Neural crest cell (in vitro differentiated cells): ENCODE measurements around the gene PFAS. TPM values are rescaled to one million over a fixed set of nuclear protein-coding genes. Genes with fewer than 3 reads are reported as not detected.

Experiments used
- DNase-seq: peaks from one replicate; pipeline ENCODE4 v3.0.0; 2021; ENCODE audit warnings: low read depth, mixed read lengths, low spot score
- H3K27ac Mint-ChIP-seq: one replicate; pipeline ENCODE4 v1.8.0; 2021; ENCODE audit warnings: mild to moderate bottlenecking, mixed read lengths; ENCODE audit not compliant: unreplicated experiment
- H3K27me3 Mint-ChIP-seq: 2 replicates; pipeline ENCODE4 v1.8.0; 2021; ENCODE audit warnings: low read depth, mild to moderate bottlenecking, mixed read lengths
- H3K36me3 Mint-ChIP-seq: 2 replicates; pipeline ENCODE4 v1.8.0; 2021; ENCODE audit warnings: low read depth, mild to moderate bottlenecking, mixed read lengths
- H3K4me1 Mint-ChIP-seq: 2 replicates; pipeline ENCODE4 v1.8.0; 2021; ENCODE audit warnings: mixed read lengths
- H3K4me3 Mint-ChIP-seq: one replicate; pipeline ENCODE4 v1.8.0; 2021; ENCODE audit warnings: mild to moderate bottlenecking, mixed read lengths
- H3K9me3 Mint-ChIP-seq: 2 replicates; pipeline ENCODE4 v1.8.0; 2021; ENCODE audit warnings: mixed read lengths
- total RNA-seq: library from RNA; stranded (reverse); gene quantifications from 2 replicates; pipeline ENCODE4 v1.2.1, GENCODE V29; 2021
- TF ChIP-seq, protein P1 (sequence below): fragments of 200-600 bp; sonication (generic); conservative IDR thresholded peaks from 2 replicates; pipeline ENCODE4 v1.5.0; 2021; ENCODE audit warnings: antibody characterized with exemption, mild to moderate bottlenecking

PFAS gene
- total RNA-seq, 1 donor from 2014 or later = 201 TPM

DNA sequence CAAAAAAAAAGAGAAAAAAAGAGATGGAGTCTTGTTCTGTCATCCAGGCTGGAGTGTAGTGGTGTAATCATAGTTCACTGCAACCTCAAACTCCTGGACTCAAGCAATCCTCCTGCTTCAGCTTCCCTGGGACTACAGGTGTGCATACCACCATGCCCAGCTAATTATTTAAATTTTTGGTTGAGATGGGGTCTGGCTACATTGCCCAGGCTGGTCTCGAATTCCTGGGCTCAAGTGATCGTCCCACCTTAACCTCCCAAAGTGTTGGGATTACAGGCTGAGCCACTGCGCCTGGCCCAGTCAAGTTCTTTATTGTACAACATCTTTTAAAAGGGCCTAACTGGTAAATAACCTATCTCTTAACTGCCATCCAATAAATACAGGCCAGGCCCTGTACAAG, 33.3 kb downstream of the PFAS start:
- Mint-ChIP-seq H3K4me3 (peak overlapping the region; percentile 45), H3K27ac (no peak overlapping the region), H3K36me3 (no peaks in the 10 kb centered on the region), H3K9me3 (no peaks in the 10 kb centered on the region), H3K27me3 (no peaks in the 10 kb centered on the region), H3K4me1 (peaks cover under 1% of the 10 kb centered on the region)
- no peak for DNase-seq
- TF ChIP-seq, protein P1, sequence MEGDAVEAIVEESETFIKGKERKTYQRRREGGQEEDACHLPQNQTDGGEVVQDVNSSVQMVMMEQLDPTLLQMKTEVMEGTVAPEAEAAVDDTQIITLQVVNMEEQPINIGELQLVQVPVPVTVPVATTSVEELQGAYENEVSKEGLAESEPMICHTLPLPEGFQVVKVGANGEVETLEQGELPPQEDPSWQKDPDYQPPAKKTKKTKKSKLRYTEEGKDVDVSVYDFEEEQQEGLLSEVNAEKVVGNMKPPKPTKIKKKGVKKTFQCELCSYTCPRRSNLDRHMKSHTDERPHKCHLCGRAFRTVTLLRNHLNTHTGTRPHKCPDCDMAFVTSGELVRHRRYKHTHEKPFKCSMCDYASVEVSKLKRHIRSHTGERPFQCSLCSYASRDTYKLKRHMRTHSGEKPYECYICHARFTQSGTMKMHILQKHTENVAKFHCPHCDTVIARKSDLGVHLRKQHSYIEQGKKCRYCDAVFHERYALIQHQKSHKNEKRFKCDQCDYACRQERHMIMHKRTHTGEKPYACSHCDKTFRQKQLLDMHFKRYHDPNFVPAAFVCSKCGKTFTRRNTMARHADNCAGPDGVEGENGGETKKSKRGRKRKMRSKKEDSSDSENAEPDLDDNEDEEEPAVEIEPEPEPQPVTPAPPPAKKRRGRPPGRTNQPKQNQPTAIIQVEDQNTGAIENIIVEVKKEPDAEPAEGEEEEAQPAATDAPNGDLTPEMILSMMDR = no peak

DNA sequence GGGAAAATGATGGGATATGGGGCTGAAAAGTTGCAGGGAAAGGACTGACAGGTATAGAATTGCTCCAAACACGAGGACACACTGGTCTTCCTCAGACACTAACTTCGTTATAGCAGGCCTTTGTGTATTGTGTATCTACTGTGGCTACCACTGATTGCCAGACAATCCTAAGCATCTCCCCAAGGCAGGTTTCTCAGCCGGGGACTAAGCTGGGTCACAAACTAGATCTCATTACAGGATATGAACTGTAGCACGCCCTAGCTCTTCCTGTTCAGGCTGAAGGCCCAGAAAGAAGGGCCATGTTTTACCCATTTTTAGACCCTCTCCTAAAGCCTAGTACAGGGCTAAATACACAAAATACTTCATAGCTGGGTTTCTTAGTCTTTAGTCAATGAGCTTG, 34.3 kb downstream of the PFAS start:
- H3K36me3 Mint-ChIP-seq = no peaks in the 10 kb centered on the region
- H3K27ac Mint-ChIP-seq = no peak overlapping the region
- H3K9me3 Mint-ChIP-seq = no peaks in the 10 kb centered on the region
- no peaks in the 10 kb centered on the region for H3K27me3 Mint-ChIP-seq
- TF ChIP-seq, protein P1 = no peak
- H3K4me1 Mint-ChIP-seq = peaks cover 10% of the 10 kb centered on the region
- H3K4me3 Mint-ChIP-seq = peak overlapping the region; percentile 62
- DNase-seq = no peak

DNA sequence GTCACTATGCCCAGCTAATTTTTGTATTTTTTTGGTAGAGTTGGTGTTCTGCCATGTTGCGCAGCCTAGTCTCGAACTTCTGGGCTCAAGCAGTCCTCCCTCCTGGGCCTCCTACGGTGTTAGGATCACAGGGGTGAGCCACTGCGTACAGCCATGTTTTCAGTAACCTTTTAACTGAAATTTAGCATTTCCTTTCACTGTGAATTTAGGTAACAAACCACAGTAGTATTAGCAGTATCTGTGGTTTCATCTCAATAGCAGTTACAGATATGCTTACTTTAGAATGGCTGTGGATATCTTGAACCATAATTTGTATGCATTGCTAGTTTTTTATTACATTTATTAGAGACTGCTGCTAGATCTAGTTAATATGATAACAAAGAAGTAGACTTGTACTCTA, 35.0 kb downstream of the PFAS start:
- no peaks in the 10 kb centered on the region for H3K9me3 Mint-ChIP-seq
- H3K36me3 Mint-ChIP-seq = no peaks in the 10 kb centered on the region
- no peak for DNase-seq
- TF ChIP-seq, protein P1 = no peak
- H3K4me1 Mint-ChIP-seq = peaks cover 15% of the 10 kb centered on the region
- no peak overlapping the region for H3K27ac Mint-ChIP-seq
- H3K4me3 Mint-ChIP-seq = no peak overlapping the region
- no peaks in the 10 kb centered on the region for H3K27me3 Mint-ChIP-seq

DNA sequence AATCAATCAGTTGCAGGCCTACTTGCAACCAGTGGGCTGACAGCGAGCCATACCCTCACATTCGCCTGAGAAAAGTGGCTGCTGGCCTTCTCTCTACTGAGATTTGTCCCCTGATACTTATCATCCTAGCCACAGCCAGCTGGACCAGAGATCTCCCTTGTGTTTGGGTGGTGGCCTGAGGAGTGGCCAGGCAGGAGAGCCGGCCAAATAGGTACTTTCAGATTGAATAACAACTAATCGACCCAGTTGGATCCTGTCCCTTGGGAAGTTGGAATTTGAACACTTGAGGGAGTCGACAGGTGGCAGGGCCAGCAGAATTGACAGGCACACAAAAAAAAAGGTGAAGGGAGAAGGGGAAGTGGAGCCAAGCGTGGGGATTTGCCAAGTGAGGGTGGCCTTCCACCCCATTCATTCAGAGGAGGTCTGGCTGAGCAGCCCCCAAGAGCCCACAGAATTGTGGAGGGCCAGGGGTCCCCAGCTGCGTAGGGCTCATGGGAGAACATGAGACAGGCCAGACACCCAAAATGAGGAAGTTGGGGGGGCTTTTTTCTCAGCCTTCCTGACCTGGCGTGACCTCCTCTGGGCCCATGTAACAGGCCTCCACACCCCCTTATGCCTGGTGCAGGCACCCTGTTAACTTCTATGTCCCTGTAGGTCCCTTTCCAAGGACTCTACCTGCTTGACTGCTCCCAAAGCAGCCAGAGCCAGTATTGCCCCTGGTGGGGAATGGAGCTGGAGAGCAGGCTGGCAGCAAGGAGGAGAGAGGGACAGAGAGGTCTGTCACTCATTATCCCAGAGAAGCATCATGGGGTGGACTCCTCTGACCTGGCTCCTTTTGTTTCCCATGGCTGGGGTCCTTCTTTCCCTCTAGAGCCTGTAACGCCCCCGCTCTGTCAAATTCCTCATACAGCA, 36.4 kb downstream of the PFAS start:
- Mint-ChIP-seq H3K9me3 (no peaks in the 10 kb centered on the region), H3K27ac (no peak overlapping the region), H3K36me3 (peaks cover 3% of the 10 kb centered on the region), H3K27me3 (no peaks in the 10 kb centered on the region), H3K4me1 (peaks cover 29% of the 10 kb centered on the region), H3K4me3 (peak overlapping the region; percentile 39)
- no peak for DNase-seq
- TF ChIP-seq, protein P1 = no peak

DNA sequence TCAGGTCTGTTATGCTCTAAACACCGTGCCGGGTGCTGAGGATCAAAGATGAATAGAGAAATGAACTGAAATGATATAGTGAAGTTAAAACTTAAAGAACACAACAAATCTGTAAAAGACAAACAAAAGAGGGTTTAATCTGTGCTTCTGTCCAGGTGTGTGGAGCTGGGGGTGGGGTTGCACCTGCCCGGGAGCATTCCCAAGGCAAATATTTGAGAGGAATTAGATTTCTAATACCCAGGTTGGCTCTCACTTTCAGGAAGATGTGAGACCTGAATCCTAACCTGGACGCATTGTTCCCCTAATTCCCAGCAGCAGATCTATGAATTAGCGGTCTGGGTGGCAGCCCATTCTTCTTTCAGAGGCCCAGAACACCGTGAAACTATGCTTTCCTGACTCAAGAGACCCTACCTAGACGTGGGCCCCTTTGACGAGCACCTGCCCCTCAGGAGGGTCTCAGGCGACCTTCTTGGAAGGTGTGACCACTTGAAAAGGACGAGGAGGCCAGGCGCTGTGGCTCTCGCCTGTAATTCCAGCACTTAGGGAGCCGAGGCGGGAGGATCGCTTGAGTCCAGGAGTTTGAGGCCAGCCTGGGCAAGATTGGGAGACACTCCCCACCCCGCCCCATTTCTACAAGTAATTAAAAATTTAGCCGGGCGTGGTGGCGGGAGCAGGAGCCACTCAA, 38.7 kb downstream of the PFAS start:
- Mint-ChIP-seq H3K9me3 (no peaks in the 10 kb centered on the region), H3K36me3 (peaks cover 3% of the 10 kb centered on the region), H3K4me1 (peaks cover 39% of the 10 kb centered on the region), H3K4me3 (peak overlapping the region; percentile 99), H3K27ac (peak overlapping the region; percentile 98), H3K27me3 (no peaks in the 10 kb centered on the region)
- TF ChIP-seq, protein P1 = no peak
- DNase-seq = no peak
